H1 (cell line): Measurements from ENCODE around the gene PPP1R3C. TPM values are rescaled to one million over a fixed set of nuclear protein-coding genes. Genes with fewer than 3 reads are reported as not detected.

ENCODE experiments used
- CTCF ChIA-PET: fragments of 300-600 bp; sonication (Branson Sonifier 250); formaldehyde crosslinking; loops from one replicate; lab custom pipeline; 2021; ENCODE audit not compliant: partially characterized antibody; lab: Charles Lee
- POLR2A ChIA-PET: fragments of 300-600 bp; sonication (Branson Sonifier 250); formaldehyde crosslinking; loops from one replicate; lab custom pipeline; 2021; ENCODE audit warnings: inconsistent platforms; ENCODE audit not compliant: partially characterized antibody; lab: Charles Lee
- DNase-seq, 2 experiments: peaks; one replicate each; pipeline versions ENCODE4 v3.0.0 to v3.0.0-alpha.2; 2010 to 2022; ENCODE audit warnings: low spot score in 2 of 2, low read depth in 1 of 2, mixed read lengths in 1 of 2
- FAIRE-seq: peaks from 2 replicates; lab custom pipeline; 2011; peaks lifted over from hg19 to GRCh38; lab: Jason Lieb, UNC
- H2AFZ ChIP-seq: 2 replicates; pipeline ENCODE4 v1.8.1; 2012; ENCODE audit warnings: low read length, inconsistent platforms
- H2AK5ac ChIP-seq: 2 replicates; pipeline ENCODE4 v1.6.1; 2013; ENCODE audit warnings: low read depth, low read length
- H2BK120ac ChIP-seq: replicated peaks from 2 replicates; pipeline ENCODE3; 2013; ENCODE audit warnings: low read depth, low read length, inconsistent platforms
- H2BK12ac ChIP-seq: 2 replicates; pipeline ENCODE4 v1.6.1; 2013; ENCODE audit warnings: low read depth, low read length
- H2BK15ac ChIP-seq: 2 replicates; pipeline ENCODE4 v1.6.1; 2013; ENCODE audit warnings: low read length
- H2BK20ac ChIP-seq: 2 replicates; pipeline ENCODE4 v1.6.1; 2013; ENCODE audit warnings: low read length
- H2BK5ac ChIP-seq: 2 replicates; pipeline ENCODE4 v1.6.1; 2013; ENCODE audit warnings: low read depth, low read length
- H3K14ac ChIP-seq: 2 replicates; pipeline ENCODE4 v1.6.1; 2013; ENCODE audit warnings: inconsistent platforms; ENCODE audit not compliant: insufficient read length
- H3K18ac ChIP-seq: 2 replicates; pipeline ENCODE4 v1.6.1; 2013; ENCODE audit warnings: low read length; ENCODE audit errors: extremely low read depth
- H3K23ac ChIP-seq: 2 replicates; pipeline ENCODE4 v1.6.1; 2013; ENCODE audit warnings: inconsistent platforms; ENCODE audit not compliant: insufficient read length
- H3K23me2 ChIP-seq: 2 replicates; pipeline ENCODE4 v1.6.1; 2013; ENCODE audit warnings: low read depth, low read length
- H3K27ac ChIP-seq: 2 replicates; pipeline ENCODE4 v1.6.1; 2011; ENCODE audit warnings: low read depth, low read length, inconsistent platforms
- H3K27me3 ChIP-seq, 4 experiments: replicated peaks in 1 of 4; 1 replicate in 1 of 4; 2 replicates in 3 of 4; pipeline versions ENCODE4 v1.6.1 to v1.8.1; 2011 to 2013; ENCODE audit warnings: low read length in 3 of 4, mild to moderate bottlenecking in 3 of 4, inconsistent platforms in 2 of 4, mixed read lengths in 2 of 4, moderate library complexity in 1 of 4; ENCODE audit not compliant: control insufficient read depth in 3 of 4, insufficient read depth in 3 of 4; ENCODE audit errors: extremely low read depth in 1 of 4
- H3K36me3 ChIP-seq, 4 experiments: 2 replicates each; pipeline versions ENCODE4 v1.6.1 to v1.8.1; 2011 to 2013; ENCODE audit warnings: mild to moderate bottlenecking in 4 of 4, low read length in 3 of 4, moderate library complexity in 2 of 4, control low read depth in 1 of 4, inconsistent platforms in 1 of 4; ENCODE audit not compliant: insufficient read depth in 4 of 4, control insufficient read depth in 2 of 4
- H3K4ac ChIP-seq: replicated peaks from 2 replicates; pipeline ENCODE3; 2013; ENCODE audit warnings: low read length, low read depth, mixed read lengths, inconsistent platforms; ENCODE audit not compliant: insufficient read length
- H3K4me1 ChIP-seq, 4 experiments: replicated peaks in 1 of 4; 1 replicate in 1 of 4; 2 replicates in 3 of 4; pipeline versions ENCODE4 v1.6.1 to v1.8.1; 2011 to 2013; ENCODE audit warnings: low read length in 3 of 4, inconsistent platforms in 2 of 4, mixed read lengths in 1 of 4; ENCODE audit not compliant: insufficient read depth in 4 of 4, control insufficient read depth in 3 of 4
- H3K4me2 ChIP-seq, 2 experiments: 2 replicates each; pipeline versions ENCODE4 v1.6.1 to v1.8.1; 2011 to 2013; ENCODE audit warnings: low read depth in 2 of 2, low read length in 2 of 2, control low read depth in 1 of 2, inconsistent platforms in 1 of 2, mild to moderate bottlenecking in 1 of 2; ENCODE audit not compliant: insufficient read depth in 1 of 2
- H3K4me3 ChIP-seq, 4 experiments: fragments of 200-600, 300-600 bp in 1 of 4; sonication (generic), shearing (Covaris generic), sonication (Bioruptor Twin) in 1 of 4; 2 replicates each; pipeline versions ENCODE4 v1.5.1 to v1.8.1; 2011 to 2016; ENCODE audit warnings: low read length in 4 of 4, low read depth in 3 of 4, control low read depth in 2 of 4, inconsistent platforms in 2 of 4, mild to moderate bottlenecking in 2 of 4, mixed read lengths in 1 of 4, moderate library complexity in 1 of 4; ENCODE audit not compliant: insufficient read depth in 2 of 4; ENCODE audit errors: extremely low read depth in 1 of 4
- H3K56ac ChIP-seq: replicated peaks from 2 replicates; pipeline ENCODE3; 2013; ENCODE audit warnings: low read depth, mild to moderate bottlenecking, mixed read lengths, low read length, inconsistent platforms; ENCODE audit not compliant: insufficient read length
- H3K79me1 ChIP-seq: 2 replicates; pipeline ENCODE4 v1.6.1; 2013; ENCODE audit warnings: low read depth, low read length, control low read depth
- H3K79me2 ChIP-seq, 2 experiments: 2 replicates each; pipeline versions ENCODE4 v1.6.1 to v1.8.1; 2012 to 2013; ENCODE audit warnings: low read length in 2 of 2, mild to moderate bottlenecking in 2 of 2, inconsistent platforms in 1 of 2; ENCODE audit not compliant: insufficient read depth in 2 of 2, control insufficient read depth in 1 of 2
- H3K9ac ChIP-seq, 4 experiments: replicated peaks in 1 of 4; 1 replicate in 1 of 4; 2 replicates in 3 of 4; pipeline versions ENCODE4 v1.6.1 to v1.8.1; 2011 to 2013; ENCODE audit warnings: low read depth in 3 of 4, low read length in 3 of 4, control low read depth in 2 of 4, mild to moderate bottlenecking in 2 of 4, moderate library complexity in 2 of 4, inconsistent platforms in 1 of 4; ENCODE audit errors: extremely low read depth in 1 of 4
- H3K9me3 ChIP-seq, 2 experiments: 2 replicates each; pipeline versions ENCODE4 v1.6.1 to v1.8.1; 2012 to 2013; ENCODE audit warnings: mild to moderate bottlenecking in 2 of 2, moderate library complexity in 2 of 2, control low read depth in 1 of 2, inconsistent platforms in 1 of 2, low read depth in 1 of 2, low read length in 1 of 2, mixed read lengths in 1 of 2; ENCODE audit not compliant: insufficient read depth in 2 of 2
- H4K20me1 ChIP-seq, 2 experiments: replicated peaks in 1 of 2; 2 replicates each; pipeline versions ENCODE3 to v1.8.1; 2011 to 2013; ENCODE audit warnings: inconsistent platforms in 2 of 2, low read length in 2 of 2, mild to moderate bottlenecking in 1 of 2; ENCODE audit not compliant: insufficient read depth in 2 of 2, control insufficient read depth in 1 of 2
- H4K5ac ChIP-seq: 2 replicates; pipeline ENCODE4 v1.6.1; 2013; ENCODE audit warnings: low read length, low read depth, mixed read lengths, inconsistent platforms; ENCODE audit not compliant: insufficient read length
- H4K8ac ChIP-seq: 2 replicates; pipeline ENCODE4 v1.8.0; 2013; ENCODE audit warnings: mild to moderate bottlenecking, moderate library complexity, low read length, inconsistent platforms; ENCODE audit not compliant: insufficient read depth; ENCODE audit errors: extremely low read depth
- H4K91ac ChIP-seq: replicated peaks from 2 replicates; pipeline ENCODE3; 2013; ENCODE audit warnings: low read length, mixed read lengths, inconsistent platforms; ENCODE audit not compliant: insufficient read length
- ASH2L ChIP-seq: fragments of 200-600, 300-600 bp; sonication (generic); IDR thresholded peaks from one replicate; pipeline ENCODE4 v1.7.1; 2017; ENCODE audit warnings: low read length
- CHD1 ChIP-seq: IDR thresholded peaks from 2 replicates; pipeline ENCODE4 v1.6.1; 2012; ENCODE audit warnings: low read depth, low read length, improper control_type of control experiment
- EGR1 ChIP-seq: IDR thresholded peaks from 2 replicates; pipeline ENCODE4 v1.6.1; 2011; ENCODE audit warnings: low read depth, low read length, borderline replicate concordance
- GABPA ChIP-seq: IDR thresholded peaks from 2 replicates; pipeline ENCODE4 v1.6.1; 2011; ENCODE audit warnings: mild to moderate bottlenecking, low read length, moderate library complexity, borderline replicate concordance; ENCODE audit not compliant: insufficient read depth
- POLR2A ChIP-seq, 2 experiments: IDR thresholded peaks; 1 replicate in 1 of 2; 2 replicates in 1 of 2; pipeline ENCODE4 v1.6.1; 2011; ENCODE audit warnings: low read depth in 2 of 2, low read length in 2 of 2, mild to moderate bottlenecking in 2 of 2; ENCODE audit errors: control extremely low read depth in 1 of 2
- SIX5 ChIP-seq: IDR thresholded peaks from 2 replicates; pipeline ENCODE4 v1.6.1; 2011; ENCODE audit warnings: mild to moderate bottlenecking, low read depth, low read length
- TAF1 ChIP-seq: IDR thresholded peaks from 2 replicates; pipeline ENCODE4 v1.6.1; 2011; ENCODE audit warnings: mild to moderate bottlenecking, low read depth, low read length
- TCF12 ChIP-seq: IDR thresholded peaks from 2 replicates; pipeline ENCODE4 v1.6.1; 2011; ENCODE audit warnings: low read depth, mild to moderate bottlenecking, low read length
- TEAD4 ChIP-seq: IDR thresholded peaks from 2 replicates; pipeline ENCODE4 v1.6.1; 2012; ENCODE audit warnings: low read depth, low read length, inconsistent platforms, mixed read lengths
- YY1 ChIP-seq: IDR thresholded peaks from 2 replicates; pipeline ENCODE4 v1.6.1; 2011; ENCODE audit warnings: low read depth, mild to moderate bottlenecking, low read length
- WGBS, 2 experiments: shearing (Covaris generic) in 1 of 2; methylation state at CpG; one replicate each; pipeline versions ENCODE4 v1.1.6 to v1.1.7; 2013 to 2015; ENCODE audit warnings: low lambda C conversion rate in 2 of 2, mixed read lengths in 2 of 2, inconsistent platforms in 1 of 2, low coverage in 1 of 2, missing lambda C conversion rate in 1 of 2; ENCODE audit not compliant: insufficient replicate concordance in 2 of 2, insufficient coverage in 1 of 2, insufficient read length in 1 of 2; ENCODE audit errors: extremely low coverage in 1 of 2, missing lambda C conversion rate in 1 of 2; 5-methylcytosine and 5-hydroxymethylcytosine counted together
- polyA plus RNA-seq, 7 experiments: library from polyadenylated mRNA; depleted of rRNA in 3 of 7; stranded (reverse) in 5 of 7; unstranded in 2 of 7; fragments of >200 nt in 5 of 7; fragments of 200-250 nt in 2 of 7; gene quantifications; 1 replicate in 5 of 7; 2 replicates in 1 of 7; 4 replicates in 1 of 7; pipeline versions ENCODE4 v1.2.1 to v1.2.3, GENCODE V29; 2011 to 2013; ENCODE audit warnings: missing spikeins in 2 of 7, mixed read lengths in 2 of 7
- total RNA-seq: library from RNA; stranded (reverse); fragmentation: NEBNext Ultra II Directional; extraction: Animal tissue kit (Norgen Biotek cat#: 25700); gene quantifications from 2 replicates; pipeline ENCODE4 v1.2.1, GENCODE V29; 2021
- TF ChIP-seq, protein P1 (sequence below): IDR thresholded peaks from 2 replicates; pipeline ENCODE4 v1.6.1; 2011; ENCODE audit warnings: low read depth, mild to moderate bottlenecking, low read length; ENCODE audit not compliant: insufficient read depth
- TF ChIP-seq, protein P2 (sequence below), 3 experiments: IDR thresholded peaks; 1 replicate in 2 of 3; 2 replicates in 1 of 3; pipeline versions ENCODE4 v1.5.1 to v1.6.1; 2011; ENCODE audit warnings: low read length in 3 of 3, mild to moderate bottlenecking in 3 of 3, inconsistent platforms in 2 of 3, low read depth in 1 of 3, moderate library complexity in 1 of 3; ENCODE audit not compliant: insufficient read depth in 1 of 3; ENCODE audit errors: control extremely low read depth in 1 of 3

PPP1R3C gene
- total and polyA plus RNA-seq, 2 of the 8 experiments (the other 6 are each of a cell fraction or from before 2014, with no cell fraction given), result 1.3 TPM

DNA sequence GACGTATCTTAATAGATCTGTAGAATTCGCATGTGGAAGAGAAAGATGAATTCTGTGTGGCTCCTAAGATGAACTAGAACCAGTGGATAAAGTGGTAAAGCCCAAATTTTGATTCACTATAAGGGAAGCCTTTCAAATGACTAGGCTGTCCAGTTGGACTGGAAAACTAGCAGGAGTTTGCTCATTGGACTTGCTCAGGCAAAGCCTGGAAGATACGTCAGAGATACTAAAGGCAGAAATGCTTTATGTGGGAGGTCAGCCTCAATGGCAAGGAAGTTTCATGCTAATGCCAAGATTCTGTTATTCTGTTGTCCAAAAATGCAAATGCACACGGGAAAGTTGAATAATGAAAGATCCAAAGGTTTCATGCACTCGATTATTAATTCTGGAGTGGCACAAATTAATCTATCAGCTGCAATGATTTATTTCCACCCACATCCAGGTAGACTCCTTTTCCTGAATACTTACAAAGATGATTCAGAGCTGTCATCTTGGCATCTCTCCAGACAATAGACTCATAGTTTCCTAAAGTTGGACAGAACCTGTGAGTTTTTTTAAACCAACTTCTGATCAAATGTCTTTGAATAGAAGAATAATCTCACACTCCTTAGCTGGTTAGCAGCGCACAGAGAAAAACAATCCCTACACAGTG lies 20.5 kb upstream of the PPP1R3C start:
- ChIA-PET CTCF (interaction anchor here (0.6 to 4.8 kb wide), 5 partner anchors 10 to 116 kb away, joined by 3 to 22 read pairs (median 7); partner anchors contain the start of gene PPP1R3C), POLR2A (no interaction called here)
- Histone ChIP-seq H4K20me1 (no peaks in the 10 kb centered on the region), H3K36me3 (no peaks in the 10 kb centered on the region), H3K9ac (no peak overlapping the region), H3K4me3 (no peak overlapping the region), H3K4me1 (no peaks in the 10 kb centered on the region), H4K8ac (no peak overlapping the region), H3K14ac (no peak overlapping the region), H2AK5ac (no peak overlapping the region), H2BK20ac (no peak overlapping the region), H3K79me2 (no peaks in the 10 kb centered on the region), H2BK15ac (no peak overlapping the region), H3K18ac (no peak overlapping the region), H3K79me1 (no peaks in the 10 kb centered on the region), H4K91ac (no peak overlapping the region), H3K9me3 (no peaks in the 10 kb centered on the region; a peak in 1 of 4 replicates), H3K56ac (no peak overlapping the region), H3K23ac (no peak overlapping the region), H2BK5ac (no peak overlapping the region), H3K27me3 (no peaks in the 10 kb centered on the region), H2BK120ac (no peak overlapping the region), H3K4me2 (no peak overlapping the region), H3K4ac (no peak overlapping the region), H4K5ac (no peak overlapping the region), H2AFZ (no peak overlapping the region), H2BK12ac (no peak overlapping the region), H3K23me2 (no peaks in the 10 kb centered on the region), H3K27ac (no peak overlapping the region)
- 91% methylated on average over 6 of the region's 6 CpGs; no CpG with 5 or more reads in 1 of the 2 experiments for WGBS, 2 experiments
- DNase-seq, result no peak
- no peak for FAIRE-seq
- TF ChIP-seq POLR2A (IDR thresholded peaks at IDR 0.05; ENCODE audit: control extremely low read depth in 1 of 2, low read depth in 2 of 2, low read length in 2 of 2) (no peak), SIX5 (no peak), TCF12 (no peak), YY1 (no peak), TEAD4 (no peak), ASH2L (no peak), TAF1 (no peak), GABPA (no peak), EGR1 (no peak), CHD1 (no peak)
- TF ChIP-seq, protein P1, sequence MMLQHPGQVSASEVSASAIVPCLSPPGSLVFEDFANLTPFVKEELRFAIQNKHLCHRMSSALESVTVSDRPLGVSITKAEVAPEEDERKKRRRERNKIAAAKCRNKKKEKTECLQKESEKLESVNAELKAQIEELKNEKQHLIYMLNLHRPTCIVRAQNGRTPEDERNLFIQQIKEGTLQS, result no peak
- TF ChIP-seq, protein P2, sequence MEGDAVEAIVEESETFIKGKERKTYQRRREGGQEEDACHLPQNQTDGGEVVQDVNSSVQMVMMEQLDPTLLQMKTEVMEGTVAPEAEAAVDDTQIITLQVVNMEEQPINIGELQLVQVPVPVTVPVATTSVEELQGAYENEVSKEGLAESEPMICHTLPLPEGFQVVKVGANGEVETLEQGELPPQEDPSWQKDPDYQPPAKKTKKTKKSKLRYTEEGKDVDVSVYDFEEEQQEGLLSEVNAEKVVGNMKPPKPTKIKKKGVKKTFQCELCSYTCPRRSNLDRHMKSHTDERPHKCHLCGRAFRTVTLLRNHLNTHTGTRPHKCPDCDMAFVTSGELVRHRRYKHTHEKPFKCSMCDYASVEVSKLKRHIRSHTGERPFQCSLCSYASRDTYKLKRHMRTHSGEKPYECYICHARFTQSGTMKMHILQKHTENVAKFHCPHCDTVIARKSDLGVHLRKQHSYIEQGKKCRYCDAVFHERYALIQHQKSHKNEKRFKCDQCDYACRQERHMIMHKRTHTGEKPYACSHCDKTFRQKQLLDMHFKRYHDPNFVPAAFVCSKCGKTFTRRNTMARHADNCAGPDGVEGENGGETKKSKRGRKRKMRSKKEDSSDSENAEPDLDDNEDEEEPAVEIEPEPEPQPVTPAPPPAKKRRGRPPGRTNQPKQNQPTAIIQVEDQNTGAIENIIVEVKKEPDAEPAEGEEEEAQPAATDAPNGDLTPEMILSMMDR (IDR thresholded peaks at IDR 0.05; ENCODE audit: control extremely low read depth in 1 of 3, insufficient read depth in 1 of 3, low read depth in 1 of 3, low read length in 3 of 3), result no peak
